HG02763 (cell line): ENCODE data around the gene ATP9B.

ENCODE experiments used
- ATAC-seq: cut with Tn5 transposase; IDR thresholded peaks from one replicate; pipeline ENCODE4 v1.9.1; 2021; ENCODE audit warnings: mild to moderate bottlenecking, moderate library complexity; ENCODE audit not compliant: unreplicated experiment

Gene ATP9B, protein sequence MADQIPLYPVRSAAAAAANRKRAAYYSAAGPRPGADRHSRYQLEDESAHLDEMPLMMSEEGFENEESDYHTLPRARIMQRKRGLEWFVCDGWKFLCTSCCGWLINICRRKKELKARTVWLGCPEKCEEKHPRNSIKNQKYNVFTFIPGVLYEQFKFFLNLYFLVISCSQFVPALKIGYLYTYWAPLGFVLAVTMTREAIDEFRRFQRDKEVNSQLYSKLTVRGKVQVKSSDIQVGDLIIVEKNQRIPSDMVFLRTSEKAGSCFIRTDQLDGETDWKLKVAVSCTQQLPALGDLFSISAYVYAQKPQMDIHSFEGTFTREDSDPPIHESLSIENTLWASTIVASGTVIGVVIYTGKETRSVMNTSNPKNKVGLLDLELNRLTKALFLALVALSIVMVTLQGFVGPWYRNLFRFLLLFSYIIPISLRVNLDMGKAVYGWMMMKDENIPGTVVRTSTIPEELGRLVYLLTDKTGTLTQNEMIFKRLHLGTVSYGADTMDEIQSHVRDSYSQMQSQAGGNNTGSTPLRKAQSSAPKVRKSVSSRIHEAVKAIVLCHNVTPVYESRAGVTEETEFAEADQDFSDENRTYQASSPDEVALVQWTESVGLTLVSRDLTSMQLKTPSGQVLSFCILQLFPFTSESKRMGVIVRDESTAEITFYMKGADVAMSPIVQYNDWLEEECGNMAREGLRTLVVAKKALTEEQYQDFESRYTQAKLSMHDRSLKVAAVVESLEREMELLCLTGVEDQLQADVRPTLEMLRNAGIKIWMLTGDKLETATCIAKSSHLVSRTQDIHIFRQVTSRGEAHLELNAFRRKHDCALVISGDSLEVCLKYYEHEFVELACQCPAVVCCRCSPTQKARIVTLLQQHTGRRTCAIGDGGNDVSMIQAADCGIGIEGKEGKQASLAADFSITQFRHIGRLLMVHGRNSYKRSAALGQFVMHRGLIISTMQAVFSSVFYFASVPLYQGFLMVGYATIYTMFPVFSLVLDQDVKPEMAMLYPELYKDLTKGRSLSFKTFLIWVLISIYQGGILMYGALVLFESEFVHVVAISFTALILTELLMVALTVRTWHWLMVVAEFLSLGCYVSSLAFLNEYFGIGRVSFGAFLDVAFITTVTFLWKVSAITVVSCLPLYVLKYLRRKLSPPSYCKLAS

GRCh38 chr18:79068937-79069716 is at the start of gene ATP9B:
Gene ATP9B (plus strand): TSS chr18:79069394. CDS start chr18:79069411, 17 bp downstream.
- peak; percentile 84 for ATAC-seq

GRCh38 chr18:79019881-79020280 is 49.3 kb upstream of the ATP9B start:
- no peak for ATAC-seq

DNA sequence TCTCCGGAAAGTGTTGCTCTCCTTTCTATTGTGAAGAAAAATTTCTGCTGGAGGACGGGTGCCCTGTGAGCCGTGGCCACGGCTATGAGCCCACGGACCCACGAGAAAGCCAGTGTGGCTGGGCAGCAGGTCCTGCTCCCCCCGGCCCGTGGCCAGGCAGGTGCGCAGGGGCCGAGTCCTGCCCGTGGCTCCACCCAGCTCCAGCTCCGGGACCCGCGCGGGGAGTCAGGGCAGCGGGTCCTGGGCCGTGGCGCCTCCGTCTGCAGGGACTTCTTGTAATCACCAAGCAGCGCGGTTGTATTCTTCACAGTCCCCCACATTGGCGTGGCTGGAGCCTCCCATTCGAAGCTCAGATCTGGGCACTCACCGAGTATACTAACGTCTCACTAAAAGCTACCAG is 46.6 kb upstream of the ATP9B start:
- ATAC-seq: no peak

DNA sequence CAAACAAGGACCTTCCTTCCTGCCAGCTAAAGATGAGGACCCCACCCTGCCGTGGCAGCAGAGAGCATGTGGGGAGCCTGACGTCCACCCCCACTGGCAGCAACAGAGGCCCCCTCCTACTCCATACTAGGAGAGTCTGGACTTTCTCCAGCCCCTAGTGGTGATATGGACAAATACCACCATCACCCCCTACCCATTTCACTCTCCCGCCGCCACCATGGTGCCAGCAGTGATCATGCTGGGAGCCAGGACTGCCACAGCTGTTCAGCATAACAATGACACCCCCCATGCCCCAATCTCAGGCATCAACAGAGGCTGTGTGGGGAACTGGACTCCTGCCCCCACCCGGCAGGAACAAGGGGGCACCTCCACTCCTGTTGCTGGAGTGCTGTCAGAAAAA is 42.7 kb upstream of the ATP9B start:
- ATAC-seq: no peak

GRCh38 chr18:79030680-79031079 is 38.5 kb upstream of the ATP9B start:
- ATAC-seq: no peak

DNA sequence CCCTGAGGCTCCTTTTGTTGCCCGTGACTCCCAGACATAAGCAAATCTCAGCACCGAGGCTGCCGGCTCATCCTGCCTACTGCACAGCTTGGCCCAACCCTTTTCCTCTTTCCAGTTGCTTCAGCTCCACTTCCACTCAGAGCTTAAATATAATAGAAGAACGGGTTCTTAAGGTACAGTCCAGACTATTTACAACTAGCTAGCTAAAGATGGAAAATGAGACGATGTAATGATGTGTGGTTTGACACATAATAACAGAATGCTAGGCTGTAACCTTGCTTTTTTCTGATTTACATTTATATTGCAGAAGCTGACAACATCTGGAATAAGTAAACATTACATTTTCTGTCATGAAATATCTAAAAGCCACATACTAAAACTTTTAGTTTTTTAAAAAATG is 26.9 kb upstream of the ATP9B start:
- no peak for ATAC-seq

DNA sequence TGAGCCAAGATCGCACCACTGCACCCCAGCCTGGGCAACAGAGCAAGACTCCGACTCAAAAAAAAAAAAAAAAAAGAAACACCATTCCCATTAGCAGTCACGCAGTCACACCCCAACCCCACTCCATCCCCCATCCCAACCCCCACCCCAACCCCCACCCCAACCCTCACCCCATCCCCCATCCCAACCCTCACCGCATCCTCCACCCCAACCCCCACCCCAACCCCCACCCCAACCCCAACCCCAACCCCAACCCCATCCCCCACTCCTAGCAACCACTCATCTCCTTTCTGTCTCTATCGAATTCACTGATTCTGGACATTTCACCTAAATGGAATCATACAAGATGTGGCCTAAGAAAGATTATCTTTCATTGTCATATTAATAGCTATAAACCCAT is 25.9 kb upstream of the ATP9B start:
- ATAC-seq: no peak

- ATAC-seq: no peak
These were observed 22.7 kb upstream of the ATP9B start for GRCh38 chr18:79046522-79046921.

DNA sequence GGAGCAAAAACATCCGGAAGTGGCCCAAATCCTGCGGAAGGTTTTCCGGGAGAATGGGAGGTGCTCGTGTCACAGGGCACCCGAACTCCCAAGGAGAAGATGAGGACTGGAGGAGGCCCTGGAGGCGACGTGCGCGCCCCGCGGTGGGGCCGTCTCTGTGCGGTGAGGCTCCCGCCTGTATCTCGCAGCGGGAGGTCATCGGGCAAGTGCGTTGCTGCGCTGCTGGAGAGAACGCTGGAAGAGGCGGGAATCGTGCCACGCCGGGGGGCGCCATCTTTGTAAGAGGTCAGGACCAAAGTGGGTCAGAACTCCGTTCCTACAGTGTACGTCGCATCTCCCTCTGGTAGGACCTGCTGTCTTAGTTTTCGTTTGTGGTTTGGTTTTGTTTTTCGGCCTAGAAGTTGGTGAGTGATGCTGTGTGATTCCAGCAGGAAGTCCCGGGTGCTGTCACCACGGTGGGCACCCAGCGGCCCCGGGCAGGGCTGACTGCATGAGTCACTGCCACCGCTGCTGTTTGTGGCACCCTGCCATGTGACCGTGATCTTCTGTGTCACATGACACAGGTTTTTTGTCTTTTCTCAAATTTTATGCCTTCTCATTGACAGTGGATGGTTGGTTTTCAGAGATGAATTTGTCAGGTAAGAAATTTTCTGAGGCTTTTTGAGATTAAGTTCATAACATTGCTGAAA is 21.5 kb upstream of the ATP9B start:
- ATAC-seq: no peak

DNA sequence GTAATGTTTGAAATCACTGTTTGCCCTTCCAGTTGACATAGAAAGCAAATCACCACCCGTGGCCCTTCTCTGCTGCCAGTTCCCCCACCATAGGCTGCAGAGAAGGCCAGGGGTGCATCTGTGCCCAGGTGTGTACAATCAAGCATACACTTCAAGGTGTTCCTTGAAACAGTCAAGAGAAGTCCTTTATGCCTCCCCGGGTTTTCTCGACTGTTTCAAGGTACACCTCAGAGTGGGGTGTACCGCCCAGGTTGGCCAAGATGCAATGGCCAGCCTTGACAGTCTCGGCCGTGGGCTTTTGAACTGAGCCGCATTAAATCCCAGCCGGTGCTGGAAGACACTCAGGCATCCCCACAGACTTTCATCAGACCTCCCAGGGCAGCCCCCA is 21.0 kb upstream of the ATP9B start:
- no peak for ATAC-seq

GRCh38 chr18:79049506-79049905 is 19.7 kb upstream of the ATP9B start:
- no peak for ATAC-seq

DNA sequence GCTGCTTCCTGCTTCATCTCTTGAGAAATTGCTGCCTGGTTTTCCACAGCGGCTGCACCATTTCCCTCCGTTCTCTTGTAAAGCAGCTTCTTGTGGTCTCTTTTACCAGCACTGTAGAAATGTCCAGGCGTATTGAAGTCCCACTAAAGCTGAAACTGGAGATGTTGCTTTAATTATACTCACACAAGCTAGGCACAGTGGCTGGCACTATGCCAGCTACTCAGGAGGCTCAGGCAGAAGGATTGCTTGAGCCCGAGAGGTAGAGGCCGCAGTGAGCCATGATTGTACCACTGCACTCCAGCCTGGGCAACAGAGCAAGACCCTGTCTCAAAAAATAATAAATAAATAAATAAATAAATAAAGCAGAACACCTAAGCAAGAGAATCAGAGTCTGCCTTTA is 19.2 kb upstream of the ATP9B start:
- no peak for ATAC-seq

- no peak for ATAC-seq
These were observed 12.3 kb upstream of the ATP9B start for GRCh38 chr18:79056827-79057367.

- peak; percentile 67 for ATAC-seq
These were observed 11.2 kb upstream of the ATP9B start for GRCh38 chr18:79058007-79058406.

DNA sequence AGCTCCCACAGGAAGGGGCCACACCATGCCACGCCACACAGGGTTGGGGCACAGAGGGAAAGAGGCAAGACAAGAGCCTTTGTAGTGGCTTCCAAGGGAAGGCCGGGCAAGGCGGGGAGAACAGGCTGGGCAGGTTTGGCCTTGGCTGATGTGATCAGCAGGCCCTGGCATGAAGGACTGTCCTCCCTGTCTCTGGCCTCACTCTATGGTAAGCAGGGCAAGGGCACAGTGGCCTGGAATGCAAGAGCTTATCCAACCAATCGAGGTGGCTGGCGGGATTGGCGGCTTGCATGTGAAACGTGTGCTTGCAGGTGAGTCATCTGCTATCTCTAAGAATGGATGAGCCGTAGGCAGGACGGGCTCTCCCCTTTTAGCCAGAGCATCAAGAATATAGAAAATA is 6.4 kb upstream of the ATP9B start:
- no peak for ATAC-seq

GRCh38 chr18:79064228-79064627 is 5.0 kb upstream of the ATP9B start:
- no peak for ATAC-seq

GRCh38 chr18:79065802-79066201 is 3.4 kb upstream of the ATP9B start:
- no peak for ATAC-seq

GRCh38 chr18:79067611-79068010 is 1.6 kb upstream of the ATP9B start:
- ATAC-seq: no peak

- peak; percentile 17 for ATAC-seq
These were observed 755 bp upstream of the ATP9B start for GRCh38 chr18:79068341-79068936.
